Activated T-cell treated with anti-CD3 and anti-CD28 coated beads, Interleukin-2, amount 50 U/mL, for 48 hours (primary cell): ENCODE results near the gene TRIM75.
"Not testable (repeated sequence)": the region's sequence is repeated elsewhere in the genome, so short reads cannot be mapped to it uniquely, and the experiment has no call there.

Experiments
- DNase-seq, 2 experiments: peaks; one replicate each; pipeline ENCODE4 v3.0.0-alpha.2; 2020

The TRIM75 gene

DNA sequence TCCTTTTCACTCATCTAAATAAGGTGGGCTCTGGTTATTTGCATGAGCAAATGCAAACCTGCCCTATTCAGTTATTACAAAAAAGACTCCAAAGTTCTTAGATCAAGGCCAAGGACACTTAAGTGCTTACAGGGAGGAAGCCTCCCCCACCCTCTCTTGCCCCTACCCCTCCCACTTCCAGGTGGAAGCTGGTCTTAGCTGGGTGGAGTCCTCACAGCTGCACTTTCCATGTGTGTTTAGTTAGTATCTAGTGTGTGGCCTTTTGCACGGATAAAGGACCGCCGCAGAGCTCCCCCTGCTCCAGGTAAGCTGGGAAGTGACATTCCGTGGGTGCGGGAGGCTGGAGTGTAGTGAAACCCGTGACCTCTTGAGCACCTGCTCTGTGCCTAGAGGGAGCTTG is at the start of gene TRIM75:
TSS of gene TRIM75 (plus strand) at position 222 of the 400 bp plus-strand sequence. CDS start 5,282 bp downstream, outside the sequence.
- DNase-seq: no peak

DNA sequence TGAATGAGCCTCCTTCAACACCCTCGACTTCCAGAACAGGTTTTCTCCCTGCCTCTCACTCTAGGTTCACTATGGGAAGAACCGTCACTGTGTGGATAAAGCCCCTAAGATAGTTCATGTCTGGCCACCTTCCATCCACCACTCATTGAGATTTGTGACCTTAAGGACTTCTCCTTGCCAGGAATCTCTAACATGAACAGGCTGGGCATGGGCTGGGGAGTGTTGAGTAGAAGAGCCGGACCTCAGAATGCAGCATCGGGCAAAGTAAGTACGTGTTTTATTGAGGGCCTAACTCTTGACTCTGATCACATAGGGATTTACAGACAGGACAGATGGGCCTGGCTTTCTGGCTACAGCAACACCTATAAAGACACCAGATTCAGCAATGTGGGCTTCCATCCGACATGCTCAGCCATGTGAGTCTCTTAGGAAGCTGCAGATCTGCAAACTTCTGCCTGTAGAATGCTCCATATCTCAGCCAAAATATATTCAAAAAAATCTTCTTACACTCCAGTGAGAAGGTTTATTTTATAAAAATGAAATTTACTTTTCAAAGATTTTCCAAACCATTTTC is 48.2 kb upstream of the TRIM75 start:
- DNase-seq: no peak

DNA sequence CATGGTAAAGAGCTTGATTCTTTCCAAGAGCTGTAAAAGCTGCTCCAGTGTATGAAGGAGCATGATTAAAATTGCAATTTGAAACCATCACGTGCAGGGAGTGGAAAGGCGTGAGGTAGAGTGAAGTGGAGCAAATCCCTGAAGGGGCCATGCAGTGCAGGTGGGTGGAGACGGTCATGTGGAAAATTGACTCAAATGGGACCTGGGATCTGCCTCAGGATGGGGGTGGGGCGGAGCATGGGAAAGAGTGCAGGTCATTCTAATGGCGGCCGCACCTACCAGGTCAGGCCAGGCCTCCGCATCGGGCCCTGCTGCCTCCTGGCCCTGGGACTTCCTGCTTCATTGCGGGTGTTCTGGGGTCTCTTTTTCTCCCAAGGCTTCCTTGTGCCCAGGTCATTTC is 47.2 kb upstream of the TRIM75 start:
- no peak for DNase-seq

DNA sequence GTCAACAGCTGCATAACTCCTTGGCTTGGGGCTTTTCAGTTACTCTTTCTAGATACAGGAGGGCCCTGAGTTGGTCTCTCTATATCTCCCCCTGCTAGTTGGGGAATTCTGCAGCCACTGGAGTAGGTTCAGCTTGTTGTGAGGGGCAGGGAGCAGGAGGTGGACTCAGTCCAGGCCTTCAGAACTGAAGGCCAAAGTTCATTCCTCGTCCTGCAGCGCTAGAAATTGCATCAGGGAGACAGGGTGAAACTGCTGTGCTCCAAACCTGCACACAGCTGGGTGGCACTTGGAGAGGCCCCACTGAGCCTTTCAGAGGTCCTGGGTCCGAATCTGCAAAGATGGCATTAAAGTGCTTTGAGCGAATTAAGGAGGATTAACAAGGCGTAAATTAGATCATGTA is 46.8 kb upstream of the TRIM75 start:
- DNase-seq: no peak

DNA sequence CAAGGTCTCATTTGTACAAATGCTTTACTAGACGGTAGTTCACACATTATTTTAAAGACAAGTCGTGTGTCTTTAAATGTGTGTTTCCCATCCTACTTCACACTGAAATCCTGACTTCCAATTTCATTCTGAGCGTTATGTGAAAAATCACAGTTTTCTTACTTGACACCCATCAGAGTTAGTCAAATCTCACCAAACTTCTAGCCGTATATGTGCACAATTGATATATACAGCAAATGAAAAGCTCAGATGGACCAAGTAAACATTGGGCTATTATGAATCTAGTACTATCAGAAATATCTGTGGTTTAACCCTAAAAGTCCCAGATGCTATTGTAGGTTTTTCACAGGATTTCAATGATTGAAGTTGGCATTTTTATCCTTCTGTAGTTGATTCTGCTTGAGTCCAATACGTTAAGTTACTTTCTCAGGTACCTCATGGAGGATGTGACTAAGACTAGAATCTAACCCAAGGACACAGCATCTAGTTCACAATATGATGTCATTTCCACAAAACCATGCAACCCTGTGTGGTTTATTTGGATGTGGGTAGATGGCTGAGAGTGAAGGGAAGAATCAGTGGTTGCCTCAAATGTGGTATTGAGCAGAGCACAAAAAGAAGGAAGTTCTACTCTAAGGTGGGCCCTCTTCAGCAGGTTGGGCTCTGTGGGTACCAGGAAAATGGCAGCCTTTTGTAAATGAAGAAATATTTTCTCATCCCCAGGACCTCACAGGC is 44.0 kb upstream of the TRIM75 start:
- DNase-seq: no peak

DNA sequence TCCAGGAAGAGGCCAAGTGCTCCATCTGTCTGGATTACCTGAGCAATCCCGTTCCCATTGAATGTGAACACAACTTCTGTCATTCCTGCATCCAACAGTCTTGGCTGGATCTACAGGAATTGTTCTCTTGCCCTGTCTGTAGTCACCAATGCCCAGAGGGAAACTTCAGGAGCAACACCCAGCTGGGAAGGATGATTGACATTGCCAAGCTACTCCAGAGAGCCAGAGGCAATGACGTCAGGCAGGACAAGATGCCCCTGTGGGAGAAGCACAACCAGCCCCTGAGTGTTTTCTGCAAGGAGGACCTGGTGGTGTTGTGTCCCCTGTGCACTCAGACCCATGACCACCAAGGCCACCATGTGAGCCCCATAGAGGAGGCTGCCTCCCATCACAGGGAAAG is 43.2 kb upstream of the TRIM75 start:
- DNase-seq: no peak

DNA sequence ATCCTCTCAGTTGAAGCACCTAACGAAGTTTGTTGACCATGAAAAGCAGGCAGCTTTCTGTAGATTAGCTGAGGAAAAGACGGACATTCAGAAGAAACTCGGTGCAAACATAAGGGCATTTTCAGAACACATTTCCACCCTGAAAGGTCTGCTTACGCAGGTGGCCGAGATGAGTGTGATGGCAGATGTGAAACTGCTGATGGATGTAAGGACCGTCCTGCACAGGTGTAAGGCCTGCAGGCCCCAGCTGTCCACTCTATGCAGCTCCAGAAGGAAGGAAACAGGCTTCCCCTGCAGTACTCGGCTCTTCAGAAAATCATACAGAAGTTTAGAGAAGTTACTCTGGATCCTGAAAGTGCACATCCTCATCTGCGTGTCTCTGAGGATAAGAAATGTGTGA is 42.7 kb upstream of the TRIM75 start:
- DNase-seq: no peak

DNA sequence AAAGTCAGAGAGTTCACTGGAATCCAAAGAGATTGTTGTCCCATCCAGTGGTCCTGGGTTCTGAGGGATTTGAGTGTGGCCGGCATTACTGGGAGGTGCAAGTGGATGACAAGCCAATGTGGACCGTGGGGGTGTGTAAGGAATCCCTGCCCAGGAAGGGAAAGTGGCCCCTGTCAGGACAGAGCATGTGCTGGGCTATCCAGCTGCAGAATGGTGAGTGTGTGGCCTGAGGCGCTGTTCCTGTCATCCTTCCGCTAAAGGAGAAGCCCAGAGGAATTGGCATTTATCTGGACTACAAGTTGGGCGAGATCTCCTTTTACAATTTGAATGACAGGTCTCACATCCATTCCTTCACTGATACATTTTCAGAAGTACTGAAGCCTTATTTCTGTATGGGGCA is 42.3 kb upstream of the TRIM75 start:
- no peak for DNase-seq

DNA sequence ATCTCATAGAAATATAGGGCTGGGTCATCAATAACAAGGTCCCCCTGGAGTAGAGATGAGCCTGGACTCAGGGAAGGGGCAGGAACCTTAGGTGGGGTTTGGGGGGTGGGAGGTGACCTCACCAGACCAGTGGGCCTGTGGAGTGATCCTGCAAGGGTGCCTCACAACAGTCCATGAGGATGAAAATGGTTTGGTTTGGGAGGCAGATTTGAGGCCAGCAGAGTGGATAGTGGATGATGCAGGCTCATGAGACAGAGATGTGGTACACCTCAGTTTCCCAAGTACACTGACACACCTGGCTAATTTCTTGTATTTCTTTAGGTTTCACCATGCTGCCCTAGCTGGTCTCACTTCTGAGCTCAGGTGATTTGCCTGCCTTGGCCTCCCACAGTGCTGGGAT is 40.0 kb upstream of the TRIM75 start:
- DNase-seq: no peak

DNA sequence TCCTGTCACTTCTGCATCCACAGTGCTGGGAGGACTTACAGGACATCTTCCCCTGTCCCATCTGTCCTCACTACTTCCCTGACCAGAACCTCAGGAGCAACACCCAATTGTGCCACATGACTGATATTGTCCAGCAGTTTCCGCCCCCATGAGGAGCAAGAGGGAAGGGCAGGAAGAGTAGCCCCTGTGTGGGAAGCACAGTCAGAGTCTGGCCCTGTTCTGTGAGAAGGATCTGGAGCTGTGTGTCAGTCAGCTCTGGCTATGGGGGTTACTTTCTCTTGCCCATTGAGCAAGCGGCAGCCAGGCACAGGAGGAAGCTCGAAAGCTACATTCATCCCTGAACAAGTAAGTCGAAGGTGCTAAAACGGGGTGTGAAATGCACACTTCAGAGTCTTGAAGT is 36.7 kb upstream of the TRIM75 start:
- DNase-seq: no peak

DNA sequence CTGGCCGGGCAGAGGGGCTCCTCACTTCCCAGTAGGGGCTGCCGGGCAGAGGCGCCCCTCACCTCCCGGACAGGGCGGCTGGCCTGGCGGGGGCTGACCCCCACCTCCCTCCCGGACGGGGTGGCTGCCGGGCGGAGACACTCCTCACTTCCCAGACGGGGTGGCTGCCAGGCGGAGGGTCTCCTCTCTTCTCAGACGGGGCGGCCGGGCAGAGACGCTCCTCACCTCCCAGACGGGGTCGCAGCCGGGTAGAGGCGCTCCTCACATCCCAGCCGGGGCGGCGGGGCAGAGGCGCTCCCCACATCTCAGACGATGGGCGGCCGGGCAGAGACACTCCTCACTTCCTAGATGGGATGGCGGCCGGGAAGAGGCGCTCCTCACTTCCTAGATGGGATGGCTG is 33.7 kb upstream of the TRIM75 start:
- DNase-seq: not testable (repeated sequence)

DNA sequence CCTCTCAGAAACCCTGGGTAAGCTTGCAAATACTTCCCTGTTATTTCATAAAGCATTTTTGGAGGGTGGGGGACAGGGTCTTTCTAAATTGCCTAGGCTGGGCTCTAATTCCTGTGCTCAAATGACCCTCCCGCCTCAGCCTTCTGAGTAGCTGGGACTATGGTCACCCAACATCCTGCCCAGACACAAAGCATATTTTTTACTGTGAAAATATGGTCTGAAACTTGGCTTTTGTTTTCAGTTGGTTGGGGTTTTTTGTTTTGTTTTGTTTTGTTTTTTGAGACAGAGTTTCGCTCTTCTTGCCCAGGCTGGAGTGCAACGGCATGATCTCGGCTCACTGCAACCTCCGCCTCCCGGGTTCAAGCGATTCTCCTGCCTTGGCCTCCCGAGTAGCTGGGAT is 27.9 kb upstream of the TRIM75 start:
- not testable (repeated sequence) for DNase-seq

DNA sequence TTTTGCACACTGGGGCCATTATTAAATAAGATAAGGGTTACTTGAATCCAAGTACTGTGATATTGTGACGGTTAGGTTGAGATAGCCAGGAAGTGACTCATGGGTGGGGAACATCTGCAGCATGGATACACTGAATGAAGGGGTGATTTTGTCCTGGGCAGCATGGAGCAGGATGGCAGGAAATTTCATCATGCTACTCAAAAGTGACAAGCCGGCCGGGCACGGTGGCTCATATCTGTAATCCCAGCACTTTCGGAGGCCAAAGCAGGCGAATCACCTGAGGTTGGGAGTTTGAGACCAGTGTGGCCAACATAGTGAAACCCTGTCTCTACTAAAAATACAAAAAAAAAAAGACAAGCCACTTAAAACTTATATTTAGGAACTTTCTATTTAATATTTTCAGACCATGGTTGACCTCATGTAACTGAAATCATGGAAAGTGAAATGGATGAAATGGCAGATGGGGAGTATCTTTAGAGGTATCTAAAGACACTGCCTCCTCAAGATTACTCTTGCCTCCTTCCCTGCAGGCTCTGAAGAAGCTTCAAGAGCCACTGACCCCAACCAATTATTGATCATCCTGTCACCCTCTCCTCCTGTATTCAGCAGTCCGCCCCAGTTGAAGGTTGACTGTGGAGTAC is 25.8 kb upstream of the TRIM75 start:
- DNase-seq: no peak

DNA sequence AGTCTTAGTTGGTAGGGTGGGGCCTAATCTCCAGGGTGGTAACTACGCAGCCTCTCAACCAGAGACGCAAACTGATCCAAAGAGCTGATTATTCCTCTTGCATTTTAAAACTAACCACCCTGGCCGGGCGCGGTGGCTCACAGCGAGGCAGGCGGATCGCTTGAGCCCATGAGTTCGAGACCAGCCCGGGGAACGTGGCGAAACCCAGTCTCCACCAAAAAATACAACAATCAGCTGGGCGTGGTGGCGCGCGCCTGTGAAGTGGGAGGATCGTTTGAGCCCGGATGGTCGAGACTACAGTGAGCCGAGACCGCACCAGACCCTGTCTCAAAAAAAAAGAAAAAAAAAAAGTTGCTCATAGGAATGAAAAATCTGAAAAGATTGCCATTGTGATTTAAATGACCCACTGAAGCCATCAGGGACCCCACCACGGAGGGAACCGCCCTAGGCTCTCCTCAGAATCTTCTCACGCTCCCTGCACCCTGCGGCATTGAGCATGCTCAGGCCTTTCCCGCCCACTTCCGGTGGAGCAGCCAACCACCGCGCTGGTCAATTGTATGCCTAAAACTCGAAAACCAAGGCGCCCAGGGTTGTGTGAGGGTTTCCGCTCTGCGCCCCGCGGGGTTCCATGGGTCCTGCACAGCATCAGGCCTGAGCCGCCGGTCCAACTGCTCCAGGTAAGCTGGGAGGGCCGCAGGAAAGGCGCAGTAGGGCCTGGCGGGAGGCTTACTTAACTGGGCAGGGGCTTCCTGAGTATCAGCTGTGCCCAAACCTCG is 22.0 kb upstream of the TRIM75 start, which contains the start of gene TRIM60:
TSS of gene TRIM60 (plus strand) at position 564 of the 776 bp plus-strand sequence. CDS start 8,074 bp downstream, outside the sequence.
- no peak for DNase-seq

DNA sequence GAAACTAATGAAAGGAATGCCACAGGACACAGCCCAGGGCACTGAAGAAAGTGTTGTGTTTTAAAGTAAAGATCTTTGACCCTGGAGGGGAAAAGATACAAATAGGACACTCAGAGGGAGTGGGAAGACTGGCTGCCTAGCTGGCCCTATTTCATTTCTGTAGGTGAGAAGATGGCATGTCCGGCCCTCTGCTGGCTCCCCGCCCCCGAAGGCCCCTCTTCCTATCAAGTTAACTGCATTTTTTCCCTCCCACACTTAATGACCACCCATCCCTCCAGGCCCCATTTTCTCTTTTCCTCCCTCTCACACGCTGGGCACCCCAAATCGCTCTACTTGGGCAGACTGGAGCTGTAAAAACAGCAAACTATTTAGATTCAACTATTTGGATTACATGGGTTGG is 5.5 kb upstream of the TRIM75 start:
- no peak for DNase-seq

DNA sequence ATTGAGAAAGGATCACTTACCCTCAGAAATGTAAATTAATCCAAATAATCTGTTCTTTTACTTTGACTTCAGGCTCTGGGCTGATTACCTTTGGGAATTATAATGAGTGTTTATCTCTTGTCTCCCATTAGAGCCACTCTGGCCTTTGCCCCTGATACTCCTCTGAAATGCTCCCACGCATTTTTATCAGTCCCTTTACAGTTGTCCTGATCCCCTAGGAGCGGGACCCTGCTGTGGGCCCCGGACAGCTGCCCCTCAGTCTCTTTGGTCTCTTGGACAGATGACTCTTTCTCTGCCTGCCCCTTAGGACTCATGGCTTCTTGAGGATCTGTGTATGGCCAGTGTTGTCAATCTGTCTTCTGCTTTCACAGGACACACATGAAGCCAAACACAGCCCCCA is 1.0 kb upstream of the TRIM75 start:
- DNase-seq: no peak

DNA sequence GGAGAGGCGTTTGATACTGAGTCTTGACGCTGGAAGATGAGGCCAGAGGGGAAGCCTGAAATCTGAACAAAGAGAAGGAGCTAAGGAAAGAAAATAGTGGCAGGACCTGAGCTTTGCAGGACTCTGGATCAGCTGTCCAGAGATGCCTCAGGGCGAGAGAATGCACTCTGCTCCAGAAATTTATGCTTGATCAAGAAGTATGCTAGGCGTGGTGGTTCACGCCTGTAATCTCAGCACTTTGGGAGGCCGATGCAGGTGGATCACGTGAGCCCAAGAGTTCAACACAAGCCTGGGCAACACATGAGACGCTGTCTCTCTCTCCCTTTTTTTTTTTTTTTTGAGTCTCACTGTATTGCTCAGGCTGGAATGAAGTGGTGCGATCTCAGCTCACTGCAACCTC is 1.9 kb downstream of the TRIM75 start:
- no peak for DNase-seq

DNA sequence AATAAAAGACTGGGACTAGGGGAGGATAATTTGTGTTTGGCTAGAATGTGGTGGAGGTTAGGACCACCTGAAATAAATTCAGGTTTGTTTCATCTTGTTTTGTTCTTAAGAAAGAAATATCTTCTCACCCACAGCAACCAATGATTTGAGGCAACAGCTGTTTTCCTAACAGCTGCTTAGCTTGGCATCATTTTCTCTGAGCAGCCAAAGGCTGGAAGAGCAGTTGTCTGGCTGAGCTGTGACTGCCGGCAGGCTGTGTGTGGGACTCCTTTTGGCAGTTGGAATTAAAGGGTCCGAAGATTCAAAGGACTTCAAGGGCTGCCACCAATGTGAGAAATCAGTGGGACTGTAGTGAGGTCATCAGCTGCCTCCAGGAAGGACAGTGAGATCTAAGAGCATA is 5.0 kb downstream of the TRIM75 start:
- no peak for DNase-seq

DNA sequence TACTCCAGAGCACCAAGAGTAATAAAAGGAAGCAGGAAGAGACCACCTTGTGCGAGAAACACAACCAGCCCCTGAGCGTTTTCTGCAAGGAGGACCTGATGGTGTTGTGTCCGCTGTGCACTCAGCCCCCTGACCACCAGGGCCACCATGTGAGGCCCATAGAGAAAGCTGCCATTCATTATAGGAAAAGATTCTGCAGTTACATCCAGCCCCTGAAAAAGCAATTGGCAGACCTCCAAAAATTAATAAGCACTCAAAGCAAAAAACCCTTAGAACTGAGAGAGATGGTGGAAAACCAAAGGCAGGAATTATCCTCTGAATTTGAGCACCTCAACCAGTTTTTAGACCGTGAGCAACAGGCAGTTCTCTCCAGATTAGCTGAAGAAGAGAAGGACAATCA is 5.7 kb downstream of the TRIM75 start:
- no peak for DNase-seq

DNA sequence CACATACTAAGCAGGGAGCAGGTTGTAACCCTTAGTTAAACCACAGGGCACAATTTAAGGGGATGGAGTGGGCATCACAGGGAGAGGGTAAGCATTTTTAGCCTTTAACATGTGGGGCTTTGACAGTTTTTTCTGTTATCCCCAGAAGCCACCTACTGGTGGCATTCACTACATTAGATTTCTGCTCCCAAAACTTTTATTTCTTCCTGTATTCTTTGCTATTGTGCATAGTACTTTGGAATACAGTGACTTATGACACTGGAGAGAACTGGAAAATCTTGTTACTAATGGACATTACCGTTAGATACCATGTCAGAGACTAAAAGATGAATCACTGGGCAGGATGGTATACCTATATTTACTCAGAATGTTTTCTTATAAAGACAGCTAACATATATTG is 7.3 kb downstream of the TRIM75 start:
- no peak for DNase-seq

DNA sequence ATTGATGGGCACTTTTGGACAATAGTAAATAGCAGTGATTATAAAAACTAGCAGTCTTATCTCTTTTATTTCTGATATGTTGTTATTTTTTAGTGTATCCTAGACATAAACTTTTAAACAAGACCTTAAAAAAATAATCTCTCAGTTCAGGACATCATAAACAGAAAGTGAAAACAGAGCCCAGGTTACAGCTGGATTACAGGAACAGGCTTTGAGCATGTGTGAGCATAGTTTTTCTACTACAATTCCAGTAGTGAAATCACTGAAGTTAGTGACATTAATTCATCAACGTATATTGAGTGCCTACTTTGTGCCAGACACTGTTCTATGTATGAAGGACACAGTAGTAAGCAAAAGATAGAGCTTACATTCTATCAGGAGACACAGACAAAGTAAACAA is 16.9 kb downstream of the TRIM75 start:
- no peak for DNase-seq

DNA sequence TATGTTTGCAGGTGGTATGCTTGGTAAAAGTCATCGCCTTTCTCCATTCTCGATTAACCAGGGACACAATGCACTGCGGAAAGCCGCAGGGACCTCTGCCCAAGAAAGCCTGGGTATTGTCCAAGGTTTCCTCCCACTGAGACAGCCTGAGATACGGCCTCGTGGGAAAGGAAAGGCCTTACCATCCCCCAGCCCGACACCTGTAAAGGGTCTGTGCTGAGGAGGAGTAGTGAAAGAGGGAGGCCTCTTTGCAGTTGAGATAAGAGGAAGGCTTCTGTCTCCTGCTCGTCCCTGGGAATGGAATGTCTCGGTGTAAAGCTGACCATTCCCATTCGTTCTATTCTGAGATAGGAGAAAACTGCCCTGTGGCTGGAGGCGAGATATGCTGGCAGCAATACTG is 19.7 kb downstream of the TRIM75 start:
- not testable (repeated sequence) for DNase-seq

DNA sequence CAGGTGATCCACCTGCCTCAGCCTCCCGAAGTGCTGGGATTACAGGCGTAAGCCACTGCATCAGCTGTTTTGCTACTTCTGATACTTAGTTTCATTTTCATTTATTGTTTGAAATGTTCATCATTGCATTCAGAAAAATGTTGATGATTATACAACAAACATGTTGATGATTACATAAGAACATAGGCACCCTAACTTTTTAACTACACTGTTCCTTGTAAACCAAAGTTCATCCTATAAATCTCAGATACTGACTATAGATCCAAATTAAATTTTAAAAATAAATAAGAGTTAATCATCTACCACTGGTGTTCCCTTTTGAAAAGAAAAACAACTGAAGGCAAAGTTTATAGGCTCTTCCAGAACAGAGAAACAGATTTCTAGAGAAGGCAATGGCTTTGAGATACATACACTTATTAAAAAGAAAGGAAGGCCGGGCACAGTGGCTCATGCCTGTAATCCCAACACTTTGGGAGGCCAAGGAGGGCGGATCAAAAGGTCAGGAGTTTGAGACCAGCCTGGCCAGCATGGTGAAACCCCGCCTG is 23.4 kb downstream of the TRIM75 start:
- no peak for DNase-seq
